ENCODE measurements around the gene DLGAP1. TPM values are rescaled to one million over a fixed set of nuclear protein-coding genes. Genes with fewer than 3 reads are reported as not detected.

Gene DLGAP1
- total and polyA plus RNA-seq, 2 of the 8 experiments (the other 6 are each of a cell fraction or from before 2014, with no cell fraction given), result 11.8 to 16.9 TPM

GRCh38 chr18:3970929-3971328, 484.2 kb downstream of the DLGAP1 start:
- CTCF ChIA-PET (ENCODE audit: partially characterized antibody), result interaction anchor here (1.5 to 1.7 kb wide), 3 partner anchors 9 to 24 kb away, joined by 4 to 7 read pairs (median 5); no protein-coding TSS in a partner anchor
- no peak overlapping the region for H2AK5ac ChIP-seq (ENCODE audit: low read depth, low read length)
- no peak overlapping the region for H2BK20ac ChIP-seq (ENCODE audit: low read length)
- no peak overlapping the region for H3K4me2 ChIP-seq (ENCODE audit: insufficient read depth in 1 of 2, low read depth in 2 of 2, low read length in 2 of 2)
- peaks cover 0 to 7% (median 4%) of the 10 kb centered on the region in 4 experiments; a peak in 2 of 7 replicates for H3K4me1 ChIP-seq (replicated peaks in 1 of 4; ENCODE audit: control insufficient read depth in 3 of 4, insufficient read depth in 4 of 4, low read length in 3 of 4)
- no peaks in the 10 kb centered on the region for H3K23me2 ChIP-seq (ENCODE audit: low read depth, low read length)
- H2BK15ac ChIP-seq (ENCODE audit: low read length), result no peak overlapping the region
- no peak overlapping the region for H2BK5ac ChIP-seq (ENCODE audit: low read depth, low read length)
- POLR2A ChIA-PET (ENCODE audit: partially characterized antibody), result interaction anchor here (1.0 kb wide), 1 partner anchor 88 kb away, joined by 3 read pairs; no protein-coding TSS in a partner anchor
- no peak overlapping the region for H4K91ac ChIP-seq (replicated peaks; ENCODE audit: insufficient read length, low read length)
- TF ChIP-seq CTCF (IDR thresholded peaks at IDR 0.05; ENCODE audit: control extremely low read depth in 1 of 3, insufficient read depth in 1 of 3, low read depth in 1 of 3, low read length in 3 of 3) (peak; percentile 30 to 73 (median 64)), HDAC6 (IDR thresholded peaks at IDR 0.05; ENCODE audit: low read depth, low read length) (no peak), RAD21 (IDR thresholded peaks at IDR 0.05 in 1 of 2, conservative IDR thresholded peaks at IDR 0.05 in 1 of 2; ENCODE audit: low read depth in 2 of 2, low read length in 2 of 2) (peak; percentile 29 to 52; a peak in 3 of 4 replicates), POLR2A (IDR thresholded peaks at IDR 0.05; ENCODE audit: control extremely low read depth in 1 of 2, low read depth in 2 of 2, low read length in 2 of 2) (no peak), SUZ12 (IDR thresholded peaks at IDR 0.05; ENCODE audit: low read length) (no peak)
- no peak overlapping the region for H3K9ac ChIP-seq (replicated peaks in 1 of 4; ENCODE audit: extremely low read depth in 1 of 4, low read depth in 3 of 4, low read length in 3 of 4)
- H4K8ac ChIP-seq (ENCODE audit: extremely low read depth, insufficient read depth, low read length), result no peak overlapping the region
- no peaks in the 10 kb centered on the region for H3K79me1 ChIP-seq (ENCODE audit: low read depth, low read length)
- no peak overlapping the region for H3K4me3 ChIP-seq (ENCODE audit: extremely low read depth in 1 of 4, insufficient read depth in 2 of 4, low read depth in 3 of 4, low read length in 4 of 4)
- H4K20me1 ChIP-seq (replicated peaks in 1 of 2; ENCODE audit: control insufficient read depth in 1 of 2, insufficient read depth in 2 of 2, low read length in 2 of 2), result no peaks in the 10 kb centered on the region
- 48% methylated on average over 2 of the region's 2 CpGs; no CpG with 5 or more reads in 1 of the 2 experiments for WGBS, 2 experiments (ENCODE audit: extremely low coverage in 1 of 2, insufficient coverage in 1 of 2, insufficient read length in 1 of 2, insufficient replicate concordance in 2 of 2, low coverage in 1 of 2, low lambda C conversion rate in 2 of 2, missing lambda C conversion rate in 1 of 2)
- no peak overlapping the region for H2BK12ac ChIP-seq (ENCODE audit: low read depth, low read length)
- H3K27me3 ChIP-seq (replicated peaks in 1 of 4; ENCODE audit: control insufficient read depth in 3 of 4, extremely low read depth in 1 of 4, insufficient read depth in 3 of 4, low read length in 3 of 4), result no peaks in the 10 kb centered on the region
- no peak overlapping the region for H2BK120ac ChIP-seq (replicated peaks; ENCODE audit: low read depth, low read length)
- no peak overlapping the region for H3K18ac ChIP-seq (ENCODE audit: extremely low read depth, low read length)
- H4K5ac ChIP-seq (ENCODE audit: insufficient read length, low read depth, low read length), result no peak overlapping the region
- no peak overlapping the region for H3K4ac ChIP-seq (replicated peaks; ENCODE audit: insufficient read length, low read depth, low read length)
- DNase-seq (ENCODE audit: low read depth in 1 of 2, low spot score in 2 of 2), result no peak
- no peak overlapping the region for H3K23ac ChIP-seq (ENCODE audit: insufficient read length)
- FAIRE-seq, result peak; percentile 84
- H2AFZ ChIP-seq (ENCODE audit: low read length), result no peak overlapping the region
- H3K79me2 ChIP-seq (ENCODE audit: control insufficient read depth in 1 of 2, insufficient read depth in 2 of 2, low read length in 2 of 2), result no peaks in the 10 kb centered on the region
- no peak overlapping the region for H3K56ac ChIP-seq (replicated peaks; ENCODE audit: insufficient read length, low read depth, low read length)
- no peaks in the 10 kb centered on the region for H3K36me3 ChIP-seq (ENCODE audit: control insufficient read depth in 2 of 4, insufficient read depth in 4 of 4, low read length in 3 of 4)
- no peak overlapping the region for H3K14ac ChIP-seq (ENCODE audit: insufficient read length)
- H3K9me3 ChIP-seq (ENCODE audit: insufficient read depth in 2 of 2, low read depth in 1 of 2, low read length in 1 of 2), result no peaks in the 10 kb centered on the region
- H3K27ac ChIP-seq (ENCODE audit: low read depth, low read length), result no peak overlapping the region
